ENCODE data around the gene AZIN2.

DNA sequence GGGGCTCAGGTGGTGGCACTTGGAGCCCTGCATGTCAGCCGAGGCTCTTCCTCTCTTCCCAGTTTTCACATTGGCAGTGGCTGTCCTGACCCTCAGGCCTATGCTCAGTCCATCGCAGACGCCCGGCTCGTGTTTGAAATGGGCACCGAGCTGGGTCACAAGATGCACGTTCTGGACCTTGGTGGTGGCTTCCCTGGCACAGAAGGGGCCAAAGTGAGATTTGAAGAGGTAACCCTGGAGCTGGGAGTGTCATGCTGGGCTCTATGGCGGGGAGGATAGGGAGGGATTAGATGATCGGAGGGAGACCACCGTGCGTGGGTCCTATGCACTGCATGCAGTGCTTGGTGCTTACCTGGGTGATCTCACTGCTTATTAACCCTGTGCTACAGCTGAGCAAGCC, 13.5 kb downstream of the AZIN2 start:
- TF ChIP-seq, protein P1, sequence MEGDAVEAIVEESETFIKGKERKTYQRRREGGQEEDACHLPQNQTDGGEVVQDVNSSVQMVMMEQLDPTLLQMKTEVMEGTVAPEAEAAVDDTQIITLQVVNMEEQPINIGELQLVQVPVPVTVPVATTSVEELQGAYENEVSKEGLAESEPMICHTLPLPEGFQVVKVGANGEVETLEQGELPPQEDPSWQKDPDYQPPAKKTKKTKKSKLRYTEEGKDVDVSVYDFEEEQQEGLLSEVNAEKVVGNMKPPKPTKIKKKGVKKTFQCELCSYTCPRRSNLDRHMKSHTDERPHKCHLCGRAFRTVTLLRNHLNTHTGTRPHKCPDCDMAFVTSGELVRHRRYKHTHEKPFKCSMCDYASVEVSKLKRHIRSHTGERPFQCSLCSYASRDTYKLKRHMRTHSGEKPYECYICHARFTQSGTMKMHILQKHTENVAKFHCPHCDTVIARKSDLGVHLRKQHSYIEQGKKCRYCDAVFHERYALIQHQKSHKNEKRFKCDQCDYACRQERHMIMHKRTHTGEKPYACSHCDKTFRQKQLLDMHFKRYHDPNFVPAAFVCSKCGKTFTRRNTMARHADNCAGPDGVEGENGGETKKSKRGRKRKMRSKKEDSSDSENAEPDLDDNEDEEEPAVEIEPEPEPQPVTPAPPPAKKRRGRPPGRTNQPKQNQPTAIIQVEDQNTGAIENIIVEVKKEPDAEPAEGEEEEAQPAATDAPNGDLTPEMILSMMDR (conservative IDR thresholded peaks at IDR 0.05) = no peak
- no peak for TF ChIP-seq EZH2 (IDR thresholded peaks at IDR 0.05; ENCODE audit: low read depth)

All from PC-9 (cell line).